Measurements from ENCODE around the gene SMIM13.

Gene SMIM13

DNA sequence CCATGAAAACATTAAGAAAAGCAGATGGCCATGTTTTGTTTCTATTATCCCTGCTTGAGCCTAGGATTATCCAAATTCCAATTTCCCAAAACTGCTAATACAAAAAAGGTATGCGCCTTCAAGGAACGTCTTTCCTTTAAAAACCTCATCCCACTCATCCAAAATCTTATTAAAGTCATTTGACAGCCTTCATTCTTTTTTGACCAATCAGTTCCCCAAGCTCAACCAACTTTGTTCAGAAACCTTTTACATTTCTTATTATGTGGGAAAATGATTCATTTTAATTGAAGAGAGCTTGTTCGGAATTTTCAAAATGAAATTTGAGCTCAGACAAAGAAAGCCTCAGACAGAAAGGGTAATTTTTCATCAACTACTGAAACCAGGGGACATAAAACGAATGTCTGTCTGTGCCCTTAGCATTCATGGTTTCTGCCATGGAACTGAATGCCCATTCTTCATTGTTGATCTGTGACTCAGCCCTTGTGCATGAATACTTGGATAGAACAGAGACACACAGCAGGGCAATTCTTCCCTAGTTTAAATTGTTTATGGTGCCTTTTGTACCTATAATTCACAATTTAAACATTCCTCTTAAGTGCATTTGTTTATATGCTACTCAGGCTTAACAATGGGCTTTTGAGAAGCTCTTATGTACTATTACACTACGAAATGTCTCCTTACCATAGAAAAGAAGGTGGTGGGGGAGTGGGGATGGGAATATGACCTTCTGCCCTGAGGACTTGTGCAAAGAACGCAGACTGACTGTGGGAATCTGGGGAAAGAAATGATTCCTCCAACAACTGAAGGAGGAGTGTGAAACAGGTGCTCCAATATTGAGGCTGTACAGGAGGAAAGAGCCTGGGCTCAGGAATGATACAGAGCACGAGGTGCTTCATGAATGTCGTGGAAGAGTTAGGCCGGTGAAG is 67.7 kb downstream of the SMIM13 start:
- DNase-seq: no peak

DNA sequence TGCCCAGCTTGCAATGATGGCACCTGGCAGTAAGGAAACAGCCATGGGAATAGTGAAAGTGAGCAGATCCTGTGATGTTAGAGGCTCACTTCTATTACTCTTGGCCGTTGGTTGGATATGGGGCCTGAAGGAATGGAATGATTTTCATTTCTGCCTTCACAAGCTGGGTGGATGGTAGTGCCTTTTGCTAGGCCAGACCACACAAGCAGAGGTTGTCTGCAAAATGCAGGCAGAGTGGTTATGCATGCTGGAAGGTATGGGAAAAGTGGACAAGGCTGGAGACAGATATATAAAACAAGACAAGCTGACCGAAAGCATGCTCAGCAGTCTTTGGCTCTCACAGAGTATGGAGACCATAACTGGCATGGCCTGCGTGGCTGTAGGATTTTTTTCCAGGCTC is 68.6 kb downstream of the SMIM13 start:
- no peak for DNase-seq

DNA sequence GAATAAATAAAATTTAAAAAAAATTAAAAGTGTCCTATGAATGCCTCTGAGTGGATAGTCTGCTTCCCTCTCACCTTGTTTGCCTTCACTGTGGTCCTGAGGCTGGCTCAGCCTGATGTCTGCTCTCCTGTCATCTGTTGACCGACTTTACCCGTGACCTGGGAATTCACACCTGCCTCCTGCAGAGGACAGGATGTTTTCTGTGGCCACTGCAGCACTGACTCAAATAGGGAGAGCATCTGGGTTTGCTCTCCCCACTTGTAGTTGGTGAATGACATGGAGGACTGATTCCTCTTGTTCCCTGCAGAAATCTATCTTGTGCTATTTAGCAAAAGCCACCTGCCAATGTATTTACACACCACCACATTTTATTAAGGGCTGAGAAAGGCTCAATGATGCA is 70.3 kb downstream of the SMIM13 start:
- DNase-seq: no peak

DNA sequence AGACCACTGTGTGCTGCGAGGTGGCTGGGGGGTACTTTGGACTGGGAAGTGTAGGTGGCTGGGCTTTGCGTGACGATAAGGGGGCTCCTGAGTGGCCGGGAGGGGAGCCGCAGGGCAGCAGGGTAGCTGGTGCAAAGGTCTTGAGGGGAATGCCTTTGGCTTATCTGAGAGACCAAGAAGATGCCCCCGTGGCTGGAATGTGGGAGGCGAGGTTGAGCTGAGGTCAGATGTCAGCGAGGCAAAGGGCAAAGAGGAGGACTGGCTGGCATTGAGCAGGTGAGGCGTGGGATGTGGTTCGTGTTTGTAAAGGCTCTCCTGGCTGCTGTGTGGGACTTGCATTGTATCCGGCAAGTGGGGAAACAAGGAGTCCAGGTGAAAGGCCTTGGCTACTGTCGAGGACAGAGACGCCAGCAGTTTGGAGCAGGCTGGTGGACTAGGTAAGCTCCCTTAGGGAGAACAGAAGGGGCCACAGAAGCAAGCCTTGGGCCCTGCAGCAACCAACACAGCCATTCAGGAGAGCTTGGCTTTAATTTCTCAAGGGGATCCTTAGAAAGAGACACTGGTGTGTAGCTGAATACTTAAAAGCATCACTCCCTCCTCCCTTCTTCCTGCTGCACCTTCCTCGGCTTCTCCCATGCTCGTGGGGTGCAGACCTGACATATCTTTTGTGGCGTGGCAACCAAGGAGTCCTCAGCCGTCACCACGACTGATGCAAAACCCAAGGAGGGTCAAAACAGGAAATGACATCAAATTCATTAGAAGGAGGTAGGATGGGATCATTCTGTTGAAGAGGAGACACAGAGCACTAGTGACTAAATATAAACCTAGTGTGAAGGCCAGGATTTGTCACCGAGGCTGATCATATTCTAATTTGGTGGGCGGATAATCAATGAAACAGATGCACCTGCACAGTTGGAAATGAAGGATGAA is 71.3 kb downstream of the SMIM13 start:
- no peak for DNase-seq

DNA sequence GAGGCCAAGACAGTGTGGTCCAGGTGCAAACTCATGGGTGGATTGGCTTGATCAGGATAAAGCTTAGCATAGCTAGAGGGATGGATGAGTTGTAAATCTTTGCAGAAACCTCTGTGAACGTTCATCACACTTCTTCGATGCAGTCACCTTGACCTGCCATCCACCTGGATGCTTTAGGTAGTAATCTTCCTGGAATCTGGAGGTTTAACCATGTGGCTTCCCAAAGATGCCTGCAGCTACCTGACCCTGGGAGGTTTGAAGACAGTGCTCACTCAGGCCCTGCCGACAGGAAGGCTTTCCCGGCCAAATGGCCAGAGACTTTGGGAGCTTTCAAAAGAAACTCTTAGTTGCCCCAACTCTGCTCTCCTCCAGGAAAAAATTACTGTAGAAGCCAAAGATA is 73.3 kb downstream of the SMIM13 start:
- DNase-seq: no peak

DNA sequence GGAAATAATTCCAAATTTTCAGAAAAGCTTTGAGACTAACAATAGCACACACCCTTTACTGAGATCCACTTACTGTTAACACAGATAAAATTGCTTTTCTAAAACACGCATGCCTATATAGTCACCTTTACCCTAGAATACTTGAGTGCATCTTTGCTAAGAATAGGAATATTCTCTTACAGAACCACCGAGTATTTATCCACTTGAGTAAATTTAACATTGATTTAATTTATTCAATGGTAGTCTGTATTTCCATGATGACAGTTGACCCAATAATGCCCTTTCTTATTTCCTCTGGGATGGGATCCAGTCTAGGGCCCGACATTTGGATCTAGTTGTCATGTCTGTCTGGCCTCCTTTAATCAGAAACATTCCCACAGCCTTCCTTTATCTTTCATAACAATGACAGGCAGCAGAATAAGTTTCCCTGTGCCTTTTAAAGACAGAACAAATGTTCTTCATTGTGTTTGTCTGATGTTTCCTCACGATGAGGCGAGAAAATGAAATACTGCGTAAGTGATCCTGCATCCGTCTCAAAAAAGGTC is 74.5 kb downstream of the SMIM13 start:
- no peak for DNase-seq

DNA sequence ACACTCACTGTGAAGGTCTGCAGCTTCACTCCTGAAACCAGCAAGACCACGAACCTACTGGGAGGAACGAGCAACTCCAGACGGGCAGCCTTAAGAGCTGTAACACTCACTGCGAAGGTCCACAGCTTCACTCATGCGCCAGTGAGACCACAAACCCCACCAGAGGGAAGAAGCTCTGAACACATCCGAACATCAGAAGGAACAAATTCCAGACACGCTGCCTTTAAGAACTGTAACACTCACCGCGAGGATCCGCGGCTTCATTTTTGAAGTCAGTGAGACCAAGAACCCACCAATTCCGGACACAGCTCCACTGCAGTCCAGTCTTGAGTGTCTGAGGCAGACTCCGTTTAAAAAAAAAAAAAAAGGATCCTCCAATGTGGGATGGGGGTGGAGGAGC is 78.3 kb downstream of the SMIM13 start:
- no peak for DNase-seq

DNA sequence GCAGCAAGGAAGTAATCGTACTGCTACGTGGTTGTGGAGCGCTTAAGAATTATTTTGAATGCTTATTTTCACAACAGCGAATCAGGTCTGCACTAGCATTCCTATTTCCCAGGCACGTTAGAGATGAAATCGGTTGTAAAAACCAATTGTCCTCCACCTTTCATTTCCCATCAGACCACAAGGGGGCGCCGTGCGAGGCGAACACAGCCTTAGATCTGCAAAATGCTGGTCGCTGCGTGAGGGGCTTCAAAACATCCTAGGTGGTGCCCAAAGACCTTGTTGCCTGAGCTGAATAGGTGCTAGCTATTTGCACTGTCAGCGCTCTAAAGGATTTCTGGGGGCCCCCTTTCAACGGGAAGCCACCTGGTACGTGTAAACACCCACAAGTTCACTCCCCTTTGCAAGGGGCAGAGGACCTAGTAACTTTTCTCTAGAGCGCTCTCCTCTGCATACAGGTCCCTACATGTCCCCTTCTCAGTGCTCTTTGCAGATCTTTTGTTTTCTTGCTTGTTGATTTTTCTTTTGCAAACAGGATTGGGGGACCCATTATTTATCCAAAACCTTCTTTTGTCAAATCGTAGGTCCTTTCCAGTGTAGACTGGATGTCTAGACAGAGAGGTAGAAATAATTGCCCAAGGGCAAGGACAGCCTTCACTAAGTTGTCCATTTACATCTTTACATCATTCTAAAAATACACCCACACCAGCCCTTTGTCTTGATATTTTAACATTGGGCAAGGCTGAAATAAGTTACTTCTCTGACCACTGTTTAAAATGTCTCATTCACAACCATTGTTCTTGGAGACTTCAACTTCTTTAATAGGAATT is 79.1 kb downstream of the SMIM13 start:
- DNase-seq: peak; percentile 83

DNA sequence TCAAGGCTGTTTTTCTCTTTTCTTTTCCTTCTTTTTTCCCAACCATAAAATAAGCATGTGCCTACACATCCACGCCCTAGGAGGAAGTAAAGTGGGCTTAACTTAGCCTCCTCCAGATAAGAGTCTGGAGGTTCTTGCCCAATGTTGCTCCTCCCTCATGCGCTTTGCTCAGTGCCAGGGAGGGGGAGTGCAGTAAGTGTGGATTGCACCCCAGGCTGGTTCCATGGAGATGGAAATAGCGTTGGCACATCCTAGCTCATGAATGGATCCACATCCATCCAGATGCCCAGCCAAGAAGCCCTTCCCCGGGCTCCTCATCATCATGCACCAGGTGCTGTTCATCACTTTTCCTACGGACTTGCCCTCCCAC is 80.6 kb downstream of the SMIM13 start:
- no peak for DNase-seq

DNA sequence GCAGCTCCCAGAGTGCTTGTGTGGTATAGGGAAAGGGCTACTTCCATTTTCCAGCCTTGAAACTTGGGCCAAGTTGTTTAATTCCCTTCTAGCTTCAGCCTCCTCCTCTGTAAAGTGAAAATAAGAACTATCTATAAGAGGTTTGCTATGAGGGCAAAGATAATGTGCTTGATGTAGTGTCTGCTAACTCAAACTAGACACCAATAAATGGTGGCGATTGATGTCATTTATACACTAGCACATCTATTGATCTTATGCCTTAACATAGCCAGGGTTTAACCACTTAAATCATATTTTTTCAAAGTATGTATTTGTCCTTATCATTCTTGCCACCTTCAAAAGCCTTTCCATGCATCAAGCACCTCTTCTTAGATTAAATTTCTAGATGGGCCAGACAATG is 83.6 kb downstream of the SMIM13 start:
- DNase-seq: no peak

DNA sequence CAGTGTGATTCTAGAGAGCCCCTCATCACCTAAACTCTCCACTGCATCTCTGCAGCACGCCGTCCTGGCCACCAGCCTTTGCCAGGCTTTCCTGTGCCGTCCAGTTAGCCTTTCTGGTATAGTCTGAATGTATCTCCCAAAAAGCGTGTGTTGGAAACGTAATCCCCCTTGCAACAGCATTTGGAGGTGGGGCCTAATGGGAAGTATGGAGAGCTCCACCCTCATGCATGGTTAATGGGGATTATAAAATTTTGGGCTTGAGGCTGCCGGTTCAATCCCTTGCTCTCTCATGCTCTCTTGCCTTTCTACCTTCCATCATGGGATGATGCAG is 85.4 kb downstream of the SMIM13 start:
- DNase-seq: no peak

DNA sequence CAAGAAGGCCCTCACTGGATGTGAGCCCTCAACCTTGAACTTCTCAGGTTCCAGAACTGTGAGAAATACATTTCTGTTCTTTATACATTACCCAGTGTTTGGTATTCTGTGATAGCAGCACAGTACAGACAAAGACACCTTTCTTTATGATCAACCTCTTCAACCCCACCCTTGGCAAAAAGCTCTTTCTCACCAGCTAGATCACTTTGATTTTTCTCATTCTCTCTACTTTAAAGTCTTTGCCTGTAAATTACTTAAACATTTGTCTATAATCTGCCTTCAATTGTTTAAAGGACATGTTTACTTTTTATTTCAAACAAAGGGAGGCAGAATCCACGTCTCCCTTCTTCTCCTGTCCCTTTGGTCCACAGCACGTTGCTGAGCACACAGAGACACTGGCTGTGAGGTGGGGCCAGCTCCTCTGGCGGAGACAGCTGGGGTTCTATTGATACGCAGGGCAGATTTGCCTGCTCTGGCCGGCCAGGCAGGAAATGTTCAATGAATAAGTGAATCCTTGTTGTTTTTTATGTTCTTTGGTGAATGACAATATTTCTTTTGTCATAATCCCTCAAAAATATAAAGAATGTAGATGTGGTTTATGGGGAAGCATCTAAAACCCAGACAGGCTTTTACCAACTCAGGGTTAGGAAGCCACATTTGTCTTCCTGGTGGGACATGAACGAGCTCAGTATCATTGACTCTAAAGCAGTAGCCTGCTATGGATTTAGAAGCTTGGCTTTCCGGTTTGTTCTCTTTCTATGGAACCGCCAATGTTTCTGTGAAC is 86.0 kb downstream of the SMIM13 start:
- no peak for DNase-seq

DNA sequence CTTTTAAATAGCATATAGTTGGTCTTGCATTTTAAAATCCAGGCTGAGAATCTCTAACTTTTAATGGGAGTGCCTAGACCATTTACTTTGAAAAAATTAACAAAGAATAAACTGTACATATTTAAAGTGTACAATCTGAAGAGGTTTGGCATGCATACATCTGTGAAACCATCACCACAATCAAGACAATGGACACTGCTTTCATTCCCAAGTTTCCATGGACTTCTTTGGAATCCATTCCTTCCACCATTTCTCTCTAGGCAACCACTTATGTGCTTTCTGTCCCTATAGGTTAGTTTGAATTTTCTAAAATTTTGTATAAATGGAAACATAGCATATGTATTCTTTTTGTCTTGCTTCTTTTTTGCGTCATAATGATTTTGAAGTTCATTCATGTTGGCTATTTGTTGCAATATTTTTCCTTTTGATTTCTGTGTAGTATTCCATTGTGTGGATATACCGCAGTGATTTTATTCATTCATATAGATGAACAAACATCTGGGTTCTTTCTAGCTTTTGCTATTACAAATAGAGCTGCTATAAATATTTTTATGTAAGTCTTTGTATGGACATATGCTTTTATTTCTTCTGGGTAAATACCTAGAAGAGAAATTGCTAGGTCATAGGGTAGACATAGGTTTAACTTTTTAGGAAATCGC is 88.0 kb downstream of the SMIM13 start:
- DNase-seq: no peak

DNA sequence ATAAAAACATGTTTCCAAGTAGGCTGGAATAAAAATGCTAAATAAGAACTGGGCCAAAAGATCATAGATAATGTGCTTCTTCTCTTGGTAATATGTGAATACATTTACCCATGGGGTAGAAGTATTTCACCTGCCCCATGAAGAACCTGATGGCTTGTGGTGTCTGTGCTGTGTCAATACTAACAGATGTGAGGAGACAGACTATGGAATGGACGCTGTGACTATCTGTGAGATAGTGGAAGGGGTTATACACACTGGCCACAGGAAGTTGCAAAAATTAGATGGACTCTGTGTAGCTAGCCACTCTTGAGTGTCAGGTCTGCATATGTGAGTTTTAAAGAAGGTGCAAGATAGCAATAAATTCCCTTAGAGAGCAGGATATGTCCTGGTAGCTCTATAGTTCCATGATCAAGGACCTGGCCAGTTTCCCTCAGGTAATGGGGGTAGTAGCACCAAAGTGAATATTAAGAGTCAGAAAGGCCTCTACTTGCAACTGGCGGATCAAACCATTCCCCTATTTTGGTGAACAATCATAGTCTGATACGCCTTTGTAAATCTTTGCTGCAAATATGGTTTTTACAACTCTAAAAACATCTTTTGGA is 90.2 kb downstream of the SMIM13 start:
- DNase-seq: no peak

DNA sequence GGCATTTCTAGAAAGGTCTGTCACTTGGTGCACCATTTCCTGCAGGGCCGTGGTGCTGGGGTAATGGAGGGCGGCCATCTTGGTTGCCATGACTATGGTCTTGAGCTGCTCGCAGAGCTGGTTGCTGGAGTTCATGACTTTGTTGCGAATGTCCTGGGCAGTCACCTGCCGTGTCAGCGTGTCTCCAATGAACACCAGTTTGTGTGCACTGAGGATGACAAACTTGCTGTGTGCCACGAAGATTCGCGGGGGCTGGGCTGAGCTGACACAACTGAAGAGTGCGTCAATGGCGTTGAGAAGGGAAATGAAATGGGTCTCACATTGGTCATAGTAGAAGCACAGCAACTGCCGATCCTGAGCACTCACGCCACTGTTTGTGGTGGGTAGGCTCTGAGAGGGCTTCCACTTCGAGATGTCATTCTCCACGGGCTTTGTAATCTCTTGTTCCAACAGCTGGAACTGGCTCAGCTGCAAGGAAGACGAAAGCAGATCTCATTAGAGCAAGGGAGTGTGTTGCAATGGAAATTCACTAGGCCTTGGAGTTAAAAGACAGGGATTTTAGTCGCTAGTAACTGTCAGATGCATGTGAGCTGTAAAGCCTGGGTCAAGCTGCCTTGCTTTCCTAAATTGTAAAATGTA is 91.7 kb downstream of the SMIM13 start:
- DNase-seq: no peak

DNA sequence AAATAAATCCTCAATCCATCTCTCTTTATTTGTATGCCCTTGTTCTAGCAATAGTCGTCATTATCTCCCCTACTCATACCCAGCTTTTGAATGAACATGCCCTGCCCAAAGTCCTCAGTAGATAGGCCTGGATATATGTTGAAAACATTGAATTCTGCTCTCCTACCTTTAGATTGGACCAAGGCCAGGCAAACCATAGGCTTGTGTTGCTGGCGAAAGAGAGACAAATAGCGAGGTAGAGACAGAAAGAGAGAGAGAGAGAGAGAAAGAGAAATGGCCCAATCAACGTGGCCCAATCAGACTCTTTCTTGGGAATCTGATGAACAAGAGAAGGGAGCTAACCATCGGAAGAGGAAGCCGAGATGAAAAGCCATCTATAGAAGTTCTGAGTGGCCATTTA is 93.7 kb downstream of the SMIM13 start:
- no peak for DNase-seq

Measured in stimulated activated CD4-positive, alpha-beta T cell treated with anti-CD3 and anti-CD28 coated beads, Interleukin-15, amount 100 ng/mL, for 24 hours (primary cell).